ENCODE data around the gene FZR1.
"Not testable (repeated sequence)": the region's sequence is repeated elsewhere in the genome, so short reads cannot be mapped to it uniquely, and the experiment has no call there.

FZR1 gene

DNA sequence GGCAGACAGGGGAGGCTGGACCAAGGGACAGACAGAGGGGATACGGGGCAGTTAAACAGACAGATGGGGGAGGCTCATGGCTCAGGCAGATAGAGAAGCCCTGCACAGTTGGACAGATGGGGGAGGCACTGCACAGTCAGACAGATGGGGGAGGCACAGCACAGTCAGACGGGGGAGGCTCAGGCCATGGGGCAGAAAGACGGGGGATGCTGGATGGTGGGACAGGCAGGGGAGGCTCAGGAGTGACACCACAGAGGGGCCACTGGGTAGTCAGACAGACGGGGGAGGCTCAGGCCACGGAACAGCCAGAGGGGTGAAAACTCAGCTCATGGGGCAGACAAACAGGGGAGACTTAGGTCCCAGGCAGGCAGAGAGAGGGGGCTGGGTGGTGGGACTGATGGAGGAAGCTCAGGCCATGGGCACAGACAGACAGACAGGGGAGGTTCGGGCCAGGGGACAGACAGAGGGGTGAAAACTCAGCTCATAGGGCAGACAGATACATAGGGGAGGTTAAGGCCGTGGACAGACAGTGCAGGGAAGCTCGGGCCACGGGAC, 50.4 kb downstream of the FZR1 start:
- Histone ChIP-seq H3K27ac (peak overlapping the region in 20 of 21 experiments; percentile 50 to 90 (median 85)), H3K4me3 (peak overlapping the region; percentile 61 to 99 (median 84))

- peak overlapping the region; percentile 61 to 99 (median 84) for H3K4me3 ChIP-seq
- peak overlapping the region; percentile 50 to 90 (median 85) for H3K27ac ChIP-seq
Observed at GRCh38 chr19:3556978-3557460, 50.9 kb downstream of the FZR1 start.

DNA sequence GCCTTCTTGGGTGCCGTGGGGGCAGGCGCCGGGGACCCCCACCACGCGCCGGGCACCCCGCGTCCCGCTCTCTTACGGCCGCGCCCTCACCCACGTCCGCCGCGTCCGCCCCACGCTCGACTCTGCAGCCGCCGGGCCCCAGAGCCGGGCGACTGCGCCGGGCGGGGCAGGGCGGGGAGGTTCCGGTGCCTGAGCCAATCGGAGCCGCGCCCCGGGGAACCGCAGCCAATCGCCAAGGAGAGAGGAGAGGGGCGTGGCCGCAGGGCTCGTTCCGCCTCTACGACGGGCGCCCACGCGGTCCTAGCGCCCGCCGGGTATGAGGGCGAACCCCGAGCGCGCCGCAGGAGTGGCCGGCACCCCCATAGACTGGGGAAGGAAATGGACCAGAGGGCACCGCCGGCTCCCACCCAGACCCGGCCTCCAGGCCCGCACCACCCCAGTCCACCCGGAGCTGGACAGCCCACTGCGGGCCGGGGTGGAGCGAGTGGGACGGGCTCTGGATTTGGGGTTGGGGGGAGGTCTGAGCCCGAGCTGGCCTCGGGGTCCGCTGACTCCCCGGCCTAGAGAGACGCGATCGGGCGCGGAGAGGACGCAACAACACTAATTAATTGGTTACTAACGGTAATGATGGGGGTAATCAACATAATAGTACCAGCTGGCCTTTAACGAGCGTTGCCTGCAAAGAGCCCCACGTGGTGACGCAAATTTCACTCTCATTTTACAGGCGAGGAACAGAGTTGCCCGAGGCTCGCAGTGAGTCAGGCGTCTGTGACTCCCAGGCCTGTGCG, 51.5 kb downstream of the FZR1 start, which contains the start of gene MFSD12:
MFSD12 (minus strand) TSS at position 126 of the 788 bp plus-strand sequence. CDS start 183 bp downstream, outside the sequence.
- peak within 1 kb of the TSS; percentile 61 to 99 (median 84) for H3K4me3 ChIP-seq
- peak within 1 kb of the TSS; percentile 66 to 90 (median 85) for H3K27ac ChIP-seq

DNA sequence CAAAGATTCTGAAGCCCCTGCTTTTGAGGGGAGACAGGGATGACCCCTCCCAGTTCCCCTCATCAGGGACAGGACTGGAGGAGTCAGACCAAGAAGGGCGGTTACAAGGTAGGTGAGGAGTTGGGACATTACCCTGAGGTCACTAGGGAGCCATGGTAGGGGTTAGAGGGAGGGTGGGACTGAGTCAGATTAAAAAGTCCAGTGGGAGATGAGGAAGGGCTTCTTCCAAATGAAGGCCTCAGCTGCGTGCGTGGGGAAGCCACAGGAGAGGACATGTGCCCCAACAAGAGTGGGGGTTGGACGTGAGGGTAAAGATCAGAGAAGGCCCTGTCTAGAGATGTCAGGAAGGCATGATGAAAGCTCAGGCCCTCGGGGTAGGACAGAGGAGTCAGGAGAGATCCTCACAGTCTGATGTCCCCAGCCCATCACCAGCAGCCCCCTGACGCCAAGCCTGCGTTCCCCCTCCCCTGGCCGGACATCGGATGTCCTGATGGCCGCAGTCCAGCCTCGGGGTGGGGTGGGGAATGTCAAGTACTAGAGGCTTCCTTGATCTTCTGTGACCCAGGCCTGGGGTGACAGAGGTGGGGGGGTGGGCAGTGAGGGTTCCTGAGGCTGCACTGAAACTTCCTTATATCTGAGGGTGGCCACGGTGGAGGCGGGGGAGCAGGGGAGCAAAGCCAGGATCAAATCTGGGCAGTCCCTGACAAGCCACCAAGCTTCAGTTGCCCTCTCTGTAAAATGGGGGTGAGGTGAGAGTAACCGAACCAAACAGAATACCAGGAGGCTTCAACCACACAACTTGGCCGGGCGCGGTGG, 57.8 kb downstream of the FZR1 start:
- peak overlapping the region in 1 of 21 experiments; percentile 19 for H3K27ac ChIP-seq
- no peak overlapping the region for H3K4me3 ChIP-seq

- Histone ChIP-seq H3K4me3 (no peak overlapping the region), H3K27ac (no peak overlapping the region)
Observed at GRCh38 chr19:3565139-3565538, 59.0 kb downstream of the FZR1 start.

DNA sequence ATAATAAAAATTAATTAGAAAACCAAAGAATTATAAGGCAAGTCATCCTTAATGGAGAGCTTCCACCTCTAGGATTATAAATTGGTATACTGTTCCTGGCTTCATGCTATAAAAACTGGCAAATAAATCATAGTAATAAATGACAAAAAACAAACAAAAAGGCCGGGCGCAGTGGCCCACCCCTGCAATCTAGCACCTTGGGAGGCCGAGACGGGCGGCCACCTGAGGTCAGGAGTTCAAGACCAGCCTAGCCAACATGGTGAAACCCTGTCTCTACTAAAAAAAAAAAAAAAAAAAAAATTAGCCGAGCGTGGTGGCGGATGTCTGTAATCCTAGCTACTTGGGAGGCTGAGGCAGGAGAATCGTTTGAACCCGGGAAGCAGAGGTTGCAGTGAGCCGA, 63.9 kb downstream of the FZR1 start:
- H3K27ac ChIP-seq = peak overlapping the region in 1 of 21 experiments; percentile 12

DNA sequence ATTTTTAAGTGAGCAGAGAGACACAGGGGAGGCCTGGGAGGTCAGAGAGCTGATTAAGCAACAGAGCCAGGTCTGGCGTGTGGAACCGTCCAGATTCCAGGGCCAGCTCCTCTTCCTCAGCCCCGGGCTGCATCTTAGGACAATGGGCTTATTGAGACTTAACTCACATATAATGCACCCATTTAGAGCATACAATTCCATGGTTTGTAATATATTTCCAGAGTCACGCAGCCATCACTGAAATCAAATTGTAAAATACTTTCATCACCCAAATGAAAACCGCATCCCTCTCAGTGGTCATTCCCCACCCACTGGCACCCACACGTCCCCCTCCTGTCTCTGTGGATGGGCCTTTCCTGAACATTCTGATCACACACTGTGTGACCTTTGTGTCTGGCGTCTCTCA, 64.5 kb downstream of the FZR1 start:
- Histone ChIP-seq H3K4me3 (no peak overlapping the region), H3K27ac (peak overlapping the region in 1 of 21 experiments; percentile 12)

More for the DNA sequence above, 63.9 kb downstream of the FZR1 start:
- not testable (repeated sequence) for H3K4me3 ChIP-seq

DNA sequence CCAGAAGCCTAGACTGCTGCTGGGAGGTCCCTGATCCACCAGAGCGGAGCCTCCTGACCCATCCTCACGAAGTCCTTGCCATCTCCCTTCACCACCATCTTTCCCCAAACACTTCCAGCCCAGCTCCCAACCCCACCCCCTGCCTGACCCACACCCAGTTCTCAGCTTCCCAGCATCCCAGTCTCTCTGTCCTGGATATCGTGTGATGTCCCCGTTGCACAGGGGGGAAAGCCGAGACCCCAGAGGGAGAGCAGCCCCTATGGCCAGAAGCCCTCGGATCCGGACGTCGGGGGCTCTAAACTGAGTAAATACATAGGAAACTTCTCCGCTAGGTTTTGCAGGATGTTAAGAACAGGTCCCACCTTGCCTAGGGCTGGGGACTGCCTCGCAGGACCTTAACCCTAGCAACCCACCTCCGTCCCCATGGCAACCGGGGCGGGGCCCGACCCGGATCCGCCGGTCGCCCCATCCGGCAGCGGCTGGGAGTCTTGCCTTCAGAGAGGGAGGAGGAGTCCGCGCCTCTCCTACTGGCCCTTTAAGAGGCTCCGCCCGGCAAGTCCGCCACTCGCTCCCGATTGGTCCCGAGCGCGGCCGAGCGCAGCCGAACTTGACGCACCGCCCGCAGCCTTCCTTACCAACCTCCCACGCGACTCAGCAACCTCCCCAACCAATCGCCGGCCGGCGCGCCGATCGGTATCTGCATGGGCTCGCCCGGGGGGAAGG, 66.2 kb downstream of the FZR1 start:
- peak overlapping the region in 18 of 21 experiments; percentile 33 to 96 (median 74) for H3K27ac ChIP-seq
- H3K4me3 ChIP-seq = peak overlapping the region; percentile 71 to 89 (median 86)

GRCh38 chr19:3572855-3573161, 66.7 kb downstream of the FZR1 start, which contains the start of gene HMG20B:
Gene HMG20B, plus strand, starts transcription at chr19:3572944. Its CDS starts 366 bp downstream, at chr19:3573310.
- Histone ChIP-seq H3K4me3 (peak within 1 kb of the TSS; percentile 71 to 89 (median 86)), H3K27ac (peak within 1 kb of the TSS; percentile 63 to 96 (median 85))

- peak overlapping the region; percentile 63 to 96 (median 85) for H3K27ac ChIP-seq
Observed at GRCh38 chr19:3573162-3573857, 67.2 kb downstream of the FZR1 start.

GRCh38 chr19:3573858-3574637, 67.9 kb downstream of the FZR1 start:
- peak overlapping the region; percentile 71 to 89 (median 86) for H3K4me3 ChIP-seq
- H3K27ac ChIP-seq = peak overlapping the region in 8 of 21 experiments; percentile 83 to 96 (median 92)

More at GRCh38 chr19:3573162-3573857, 67.2 kb downstream of the FZR1 start:
- H3K4me3 ChIP-seq = peak overlapping the region; percentile 71 to 89 (median 86)

GRCh38 chr19:3575260-3575741, 69.2 kb downstream of the FZR1 start:
- Histone ChIP-seq H3K27ac (no peak overlapping the region), H3K4me3 (no peak overlapping the region)

GRCh38 chr19:3575949-3576673, 70.0 kb downstream of the FZR1 start:
- Histone ChIP-seq H3K27ac (peak overlapping the region in 1 of 21 experiments; percentile 3), H3K4me3 (peak overlapping the region in 3 of 7 experiments; percentile 22 to 34 (median 29))

DNA sequence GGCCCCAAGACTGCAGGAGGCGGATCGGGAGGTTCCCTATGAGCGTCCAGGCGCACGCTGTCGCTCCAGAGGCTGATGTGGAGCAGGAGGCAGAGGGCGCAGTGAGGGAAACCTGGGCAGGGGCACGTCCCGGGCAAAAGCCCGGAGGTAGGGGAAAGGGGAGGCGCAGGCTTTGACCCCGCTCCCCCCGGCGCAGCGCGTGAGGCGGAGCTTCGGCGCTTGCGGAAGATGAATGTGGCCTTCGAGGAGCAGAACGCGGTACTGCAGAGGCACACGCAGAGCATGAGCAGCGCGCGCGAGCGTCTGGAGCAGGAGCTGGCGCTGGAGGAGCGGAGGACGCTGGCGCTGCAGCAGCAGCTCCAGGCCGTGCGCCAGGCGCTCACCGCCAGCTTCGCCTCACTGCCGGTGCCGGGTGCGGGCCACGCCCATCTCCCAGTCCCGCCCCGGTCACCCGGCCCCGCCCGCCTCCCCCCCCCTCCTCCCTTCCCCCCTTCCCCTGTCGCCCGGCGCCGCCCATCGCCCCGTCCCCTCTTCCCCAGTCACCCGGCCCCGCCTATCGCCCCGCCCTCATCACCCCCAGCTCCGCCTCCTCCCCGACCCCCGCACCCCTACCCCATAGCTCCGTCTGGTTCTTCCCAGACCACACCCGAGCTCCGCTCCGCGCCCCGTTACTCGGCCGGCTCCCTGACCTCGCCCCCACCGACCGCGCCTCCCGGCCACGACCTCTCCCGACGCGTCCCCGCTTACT, 70.8 kb downstream of the FZR1 start:
- peak overlapping the region in 3 of 7 experiments; percentile 22 to 34 (median 29) for H3K4me3 ChIP-seq
- peak overlapping the region in 3 of 21 experiments; percentile 3 to 66 (median 50) for H3K27ac ChIP-seq

GRCh38 chr19:3577723-3578344, 71.7 kb downstream of the FZR1 start:
- H3K27ac ChIP-seq = peak overlapping the region in 2 of 21 experiments; percentile 22 to 66
- no peak overlapping the region for H3K4me3 ChIP-seq

DNA sequence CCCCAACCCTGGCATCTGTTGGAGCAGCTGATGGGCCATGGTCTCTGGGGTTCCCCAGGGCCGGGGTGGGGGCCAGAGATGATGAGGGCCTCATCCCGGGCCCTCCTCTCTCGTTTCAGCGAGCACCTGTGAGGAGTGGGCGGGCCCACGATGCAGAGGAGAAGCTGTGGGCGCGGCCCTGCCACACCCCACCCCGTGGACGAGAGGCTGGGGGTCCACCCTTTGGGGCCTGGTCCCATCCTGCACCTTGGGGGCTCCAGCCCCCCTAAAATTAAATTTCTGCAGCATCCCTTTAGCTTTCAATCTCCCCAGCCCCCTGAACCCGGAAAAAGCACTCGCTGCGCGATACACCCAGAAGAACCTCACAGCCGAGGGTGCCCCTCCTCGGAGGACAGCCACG, 72.3 kb downstream of the FZR1 start:
- no peak overlapping the region for H3K4me3 ChIP-seq
- no peak overlapping the region for H3K27ac ChIP-seq

All from skin epidermis (tissue), 12 donors.